RPMI8226 (cell line): ENCODE data around the gene FBXL16.
A peak's percentile ranks its signal among the peaks of the same experiment; 100 is the strongest.

Experiments
- DNase-seq: peaks from one replicate; pipeline ENCODE4 v3.0.0-alpha.2; 2015

FBXL16 gene

GRCh38 chr16:734981-735881 lies 29.6 kb upstream of the FBXL16 start:
- no peak for DNase-seq

- DNase-seq: no peak
These were observed 28.8 kb upstream of the FBXL16 start for GRCh38 chr16:734208-734980.

- peak; percentile 12 for DNase-seq
These were observed 28.0 kb upstream of the FBXL16 start for GRCh38 chr16:733382-734207.

GRCh38 chr16:732936-733335 lies 27.3 kb upstream of the FBXL16 start:
- no peak for DNase-seq

GRCh38 chr16:732332-732731 lies 26.7 kb upstream of the FBXL16 start:
- DNase-seq: no peak

GRCh38 chr16:730666-731509 lies 25.3 kb upstream of the FBXL16 start:
- DNase-seq: no peak

- no peak for DNase-seq
These were observed 24.4 kb upstream of the FBXL16 start for GRCh38 chr16:729768-730665.

- DNase-seq: peak; percentile 26
These were observed 23.5 kb upstream of the FBXL16 start for GRCh38 chr16:728890-729744.

GRCh38 chr16:728131-728889 lies 22.7 kb upstream of the FBXL16 start:
- peak; percentile 97 for DNase-seq

- peak; percentile 62 for DNase-seq
These were observed 21.8 kb upstream of the FBXL16 start for GRCh38 chr16:727291-727977.

GRCh38 chr16:726438-727290 lies 21.1 kb upstream of the FBXL16 start, which contains the start of the genes CCDC78 and HAGHL:
TSS of gene CCDC78 (minus strand) at chr16:726443. CDS start at chr16:726367, 76 bp downstream.
TSS of gene HAGHL (plus strand) at chr16:727106. CDS start at chr16:727510, 404 bp downstream.
- peak; percentile 83 for DNase-seq

- no peak for DNase-seq
These were observed 20.5 kb upstream of the FBXL16 start for GRCh38 chr16:726188-726437.

- no peak for DNase-seq
These were observed 20.0 kb upstream of the FBXL16 start for GRCh38 chr16:725463-726187.

- no peak for DNase-seq
These were observed 19.4 kb upstream of the FBXL16 start for GRCh38 chr16:725041-725376.

- DNase-seq: no peak
These were observed 18.8 kb upstream of the FBXL16 start for GRCh38 chr16:724188-725040.

- no peak for DNase-seq
These were observed 18.1 kb upstream of the FBXL16 start for GRCh38 chr16:723695-724094.
